HEK293 (cell line): ENCODE data around the gene AGPAT1.
A peak's percentile ranks its signal among the peaks of the same experiment; 100 is the strongest.

Experiments
- CTCF ChIA-PET: fragments of 350-600 bp; formaldehyde crosslinking; extraction: SDS; loops from one replicate; lab custom pipeline; 2021; ENCODE audit warnings: antibody characterized with exemption; lab: Yijun Ruan, JAX
- POLR2A ChIA-PET: fragments of 300-600 bp; formaldehyde crosslinking; extraction: SDS; loops from one replicate; lab custom pipeline; 2020; ENCODE audit warnings: antibody characterized with exemption, inconsistent platforms; lab: Yijun Ruan, JAX
- H3K27ac ChIP-seq: fragments of 200-500 bp; sonication (Bioruptor generic); 2 replicates; pipeline ENCODE4 v1.5.1; 2014; ENCODE audit warnings: low read depth, low read length, control low read depth, inconsistent platforms; ENCODE audit errors: extremely low read depth
- H3K36me3 ChIP-seq, 2 experiments: fragments of 200-500 bp in 1 of 2; sonication (Bioruptor generic) in 1 of 2; 1 replicate in 1 of 2; 2 replicates in 1 of 2; pipeline ENCODE4 v1.5.1; 2014 to 2017; ENCODE audit warnings: inconsistent platforms in 2 of 2, low read length in 2 of 2; ENCODE audit not compliant: control insufficient read depth in 2 of 2, insufficient read depth in 1 of 2
- H3K4me1 ChIP-seq: fragments of 200-500 bp; sonication (Bioruptor generic); 2 replicates; pipeline ENCODE4 v1.5.1; 2014; ENCODE audit warnings: mild to moderate bottlenecking, low read length, inconsistent platforms; ENCODE audit not compliant: control insufficient read depth, insufficient read depth
- H3K4me3 ChIP-seq: 2 replicates; pipeline ENCODE4 v1.5.1; 2011; ENCODE audit warnings: low read depth, mild to moderate bottlenecking, control low read depth, low read length, moderate library complexity
- H3K9me3 ChIP-seq: fragments of 200-500 bp; sonication (Bioruptor generic); 2 replicates; pipeline ENCODE4 v1.5.1; 2014; ENCODE audit warnings: low read depth, low read length, inconsistent platforms; ENCODE audit not compliant: control insufficient read depth, insufficient read depth
- FEZF1 ChIP-seq: fragments of 450-650 bp; formaldehyde crosslinking; IDR thresholded peaks from 2 replicates; pipeline ENCODE4 v1.5.1; 2016; ENCODE audit warnings: missing biosample characterization, missing genetic modification characterization
- GLI2 ChIP-seq: fragments of 450-650 bp; formaldehyde crosslinking; IDR thresholded peaks from 2 replicates; pipeline ENCODE4; 2017; ENCODE audit warnings: missing biosample characterization, missing genetic modification characterization, low read depth, borderline replicate concordance
- GLIS1 ChIP-seq: fragments of 450-650 bp; formaldehyde crosslinking; IDR thresholded peaks from 2 replicates; pipeline ENCODE4 v1.5.1; 2016; ENCODE audit warnings: missing biosample characterization, missing genetic modification characterization
- GLIS2 ChIP-seq: fragments of 450-650 bp; formaldehyde crosslinking; IDR thresholded peaks from 2 replicates; pipeline ENCODE4 v1.5.1; 2016; ENCODE audit warnings: missing biosample characterization, missing genetic modification characterization
- KLF10 ChIP-seq: fragments of 450-650 bp; IDR thresholded peaks from 2 replicates; pipeline ENCODE4 v1.5.1; 2018; ENCODE audit warnings: missing biosample characterization, mild to moderate bottlenecking, missing genetic modification characterization
- KLF7 ChIP-seq: fragments of 450-650 bp; formaldehyde crosslinking; IDR thresholded peaks from 2 replicates; pipeline ENCODE4 v1.5.1; 2016; ENCODE audit warnings: missing biosample characterization, missing genetic modification characterization, borderline replicate concordance
- MYNN ChIP-seq: fragments of 450-650 bp; formaldehyde crosslinking; IDR thresholded peaks from 2 replicates; pipeline ENCODE4 v1.5.1; 2016; ENCODE audit warnings: missing biosample characterization, missing genetic modification characterization, borderline replicate concordance
- REPIN1 ChIP-seq: fragments of 450-650 bp; formaldehyde crosslinking; IDR thresholded peaks from 2 replicates; pipeline ENCODE4 v1.5.1; 2017; ENCODE audit warnings: missing biosample characterization, missing genetic modification characterization, low read depth
- SCRT2 ChIP-seq: fragments of 450-650 bp; formaldehyde crosslinking; IDR thresholded peaks from 2 replicates; pipeline ENCODE4 v1.5.1; 2016; ENCODE audit warnings: missing biosample characterization, missing genetic modification characterization
- ZBTB21 ChIP-seq: fragments of 450-650 bp; formaldehyde crosslinking; IDR thresholded peaks from 2 replicates; pipeline ENCODE4 v1.5.1; 2017; ENCODE audit warnings: missing biosample characterization, missing genetic modification characterization
- ZBTB44 ChIP-seq: fragments of 450-650 bp; IDR thresholded peaks from 2 replicates; pipeline ENCODE4 v1.5.1; 2018; ENCODE audit warnings: missing biosample characterization, mild to moderate bottlenecking, missing genetic modification characterization
- ZNF16 ChIP-seq: fragments of 450-650 bp; formaldehyde crosslinking; IDR thresholded peaks from 2 replicates; pipeline ENCODE4 v1.5.1; 2016; ENCODE audit warnings: low read depth, missing biosample characterization, missing genetic modification characterization
- ZNF175 ChIP-seq: fragments of 450-650 bp; formaldehyde crosslinking; IDR thresholded peaks from 2 replicates; pipeline ENCODE4 v1.5.1; 2016; ENCODE audit warnings: missing biosample characterization, missing genetic modification characterization
- ZNF202 ChIP-seq: fragments of 450-650 bp; formaldehyde crosslinking; IDR thresholded peaks from 2 replicates; pipeline ENCODE4 v1.5.1; 2016; ENCODE audit warnings: missing biosample characterization, missing genetic modification characterization, borderline replicate concordance
- ZNF211 ChIP-seq: fragments of 450-650 bp; formaldehyde crosslinking; IDR thresholded peaks from 2 replicates; pipeline ENCODE4 v1.5.1; 2016; ENCODE audit warnings: low read depth, missing biosample characterization, missing genetic modification characterization
- ZNF23 ChIP-seq: fragments of 450-650 bp; formaldehyde crosslinking; IDR thresholded peaks from 2 replicates; pipeline ENCODE4 v1.5.1; 2016; ENCODE audit warnings: missing biosample characterization, missing genetic modification characterization, borderline replicate concordance
- ZNF239 ChIP-seq: fragments of 450-650 bp; formaldehyde crosslinking; IDR thresholded peaks from 2 replicates; pipeline ENCODE4 v1.5.1; 2016; ENCODE audit warnings: missing biosample characterization, missing genetic modification characterization
- ZNF350 ChIP-seq: fragments of 450-650 bp; formaldehyde crosslinking; IDR thresholded peaks from 2 replicates; pipeline ENCODE4 v1.5.0; 2017; ENCODE audit warnings: missing biosample characterization, mild to moderate bottlenecking, missing genetic modification characterization
- ZNF366 ChIP-seq: fragments of 450-650 bp; formaldehyde crosslinking; conservative IDR thresholded peaks from 2 replicates; pipeline ENCODE4 v1.5.1; 2016; ENCODE audit warnings: missing biosample characterization, missing genetic modification characterization
- ZNF521 ChIP-seq: fragments of 450-650 bp; formaldehyde crosslinking; IDR thresholded peaks from 2 replicates; pipeline ENCODE4 v1.5.1; 2017; ENCODE audit warnings: missing biosample characterization, mild to moderate bottlenecking, missing genetic modification characterization
- ZNF548 ChIP-seq: fragments of 450-650 bp; formaldehyde crosslinking; IDR thresholded peaks from 2 replicates; pipeline ENCODE4 v1.5.1; 2016; ENCODE audit warnings: missing biosample characterization, missing genetic modification characterization
- ZNF561 ChIP-seq: fragments of 450-650 bp; IDR thresholded peaks from 2 replicates; pipeline ENCODE4 v1.5.1; 2018; ENCODE audit warnings: missing biosample characterization, missing genetic modification characterization, borderline replicate concordance
- ZNF596 ChIP-seq: fragments of 450-650 bp; IDR thresholded peaks from 2 replicates; pipeline ENCODE4 v1.5.0; 2018; ENCODE audit warnings: missing biosample characterization, mild to moderate bottlenecking, missing genetic modification characterization, moderate library complexity
- ZNF664 ChIP-seq: fragments of 450-650 bp; formaldehyde crosslinking; IDR thresholded peaks from 2 replicates; pipeline ENCODE4 v1.5.1; 2016; ENCODE audit warnings: missing biosample characterization, missing genetic modification characterization
- ZNF785 ChIP-seq: fragments of 450-650 bp; formaldehyde crosslinking; IDR thresholded peaks from 2 replicates; pipeline ENCODE4 v1.5.1; 2016; ENCODE audit warnings: missing biosample characterization, missing genetic modification characterization
- ZNF843 ChIP-seq: fragments of 450-650 bp; formaldehyde crosslinking; IDR thresholded peaks from 2 replicates; pipeline ENCODE4 v1.5.1; 2016; ENCODE audit warnings: missing biosample characterization, missing genetic modification characterization
- TF ChIP-seq, protein P1 (sequence below): fragments of 450-650 bp; formaldehyde crosslinking; IDR thresholded peaks from 2 replicates; pipeline ENCODE4 v1.5.1; 2016; ENCODE audit warnings: missing biosample characterization, missing genetic modification characterization

The AGPAT1 gene

DNA sequence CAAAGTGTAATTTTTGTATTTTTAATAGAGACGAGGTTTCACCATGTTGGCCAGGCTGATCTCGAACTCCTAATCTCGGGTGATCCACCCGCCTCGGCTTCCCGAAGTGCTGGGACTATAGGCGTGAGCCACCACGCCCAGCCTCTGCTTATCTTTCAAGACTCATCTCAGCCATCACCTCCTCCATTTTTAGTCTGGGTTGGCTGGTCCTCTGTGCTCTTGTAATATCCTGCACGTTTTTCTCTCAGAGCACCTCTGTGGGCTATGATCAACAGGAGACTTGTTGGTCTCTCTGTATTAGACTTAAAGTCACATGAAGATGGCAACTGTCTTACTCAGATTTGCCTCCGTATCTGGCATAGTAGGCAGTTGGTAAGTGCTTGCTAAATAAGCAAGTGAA lies 40.4 kb upstream of the AGPAT1 start:
- TF ChIP-seq REPIN1 (tag by site-specific recombination) (no peak), SCRT2 (tag by site-specific recombination) (peak; percentile 80)
- no peaks in the 10 kb centered on the region for H3K9me3 ChIP-seq
- POLR2A ChIA-PET, result no interaction called here

GRCh38 chr6:32215617-32216016 lies 39.7 kb upstream of the AGPAT1 start:
- Histone ChIP-seq H3K36me3 (no peaks in the 10 kb centered on the region), H3K4me3 (no peak overlapping the region), H3K4me1 (no peaks in the 10 kb centered on the region), H3K27ac (no peak overlapping the region), H3K9me3 (no peaks in the 10 kb centered on the region)
- CTCF ChIA-PET, result interaction anchor here (0.7 to 1.6 kb wide), 2 partner anchors 11 to 97 kb away, joined by 3 to 4 read pairs; no protein-coding TSS in a partner anchor
- POLR2A ChIA-PET, result interaction anchor here (0.6 to 1.2 kb wide), 2 partner anchors 13 to 186 kb away, joined by 3 to 4 read pairs; no protein-coding TSS in a partner anchor
- TF ChIP-seq FEZF1 (tag by site-specific recombination) (no peak), ZNF548 (tag by site-specific recombination) (no peak), ZNF366 (peak; percentile 56), ZNF350 (no peak), MYNN (tag by site-specific recombination) (no peak), ZNF664 (tag by site-specific recombination) (no peak), ZNF175 (tag by site-specific recombination) (no peak)

More for the DNA sequence above, 40.4 kb upstream of the AGPAT1 start:
- CTCF ChIA-PET, result no interaction called here
- Histone ChIP-seq H3K27ac (no peak overlapping the region), H3K36me3 (no peaks in the 10 kb centered on the region), H3K4me1 (no peaks in the 10 kb centered on the region), H3K4me3 (no peak overlapping the region)

- no peaks in the 10 kb centered on the region for H3K9me3 ChIP-seq
- no peak for TF ChIP-seq GLIS1 (tag by site-specific recombination)
- no peak for TF ChIP-seq ZNF596 (tag by site-specific recombination)
- TF ChIP-seq ZBTB21 (tag by site-specific recombination), result no peak
- no peak for TF ChIP-seq GLI2
- TF ChIP-seq ZNF211 (tag by site-specific recombination), result no peak
- TF ChIP-seq ZNF561 (tag by site-specific recombination), result no peak
- no peak for TF ChIP-seq ZNF843
- TF ChIP-seq KLF10 (tag by site-specific recombination), result no peak
- TF ChIP-seq, protein P1, sequence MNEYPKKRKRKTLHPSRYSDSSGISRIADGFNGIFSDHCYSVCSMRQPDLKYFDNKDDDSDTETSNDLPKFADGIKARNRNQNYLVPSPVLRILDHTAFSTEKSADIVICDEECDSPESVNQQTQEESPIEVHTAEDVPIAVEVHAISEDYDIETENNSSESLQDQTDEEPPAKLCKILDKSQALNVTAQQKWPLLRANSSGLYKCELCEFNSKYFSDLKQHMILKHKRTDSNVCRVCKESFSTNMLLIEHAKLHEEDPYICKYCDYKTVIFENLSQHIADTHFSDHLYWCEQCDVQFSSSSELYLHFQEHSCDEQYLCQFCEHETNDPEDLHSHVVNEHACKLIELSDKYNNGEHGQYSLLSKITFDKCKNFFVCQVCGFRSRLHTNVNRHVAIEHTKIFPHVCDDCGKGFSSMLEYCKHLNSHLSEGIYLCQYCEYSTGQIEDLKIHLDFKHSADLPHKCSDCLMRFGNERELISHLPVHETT (tag by site-specific recombination), result no peak
- TF ChIP-seq ZNF521, result no peak
- TF ChIP-seq ZNF23, result no peak
- no peak for TF ChIP-seq ZNF785 (tag by site-specific recombination)
- TF ChIP-seq GLIS2, result no peak
- no peak for TF ChIP-seq ZBTB44 (tag by site-specific recombination)
- TF ChIP-seq ZNF239, result no peak
- no peak for TF ChIP-seq ZNF202 (tag by site-specific recombination)
- no peak for TF ChIP-seq ZNF16 (tag by site-specific recombination)
- TF ChIP-seq KLF7 (tag by site-specific recombination), result no peak
- TF ChIP-seq, all 188 proteins: peak for 0
- CTCF ChIA-PET, result interaction anchor here (0.6 to 1.6 kb wide), 6 partner anchors 16 to 624 kb away, joined by 3 to 5 read pairs (median 4); partner anchors contain the start of genes LY6G5C and TAP2
- no peak overlapping the region for H3K27ac ChIP-seq
- POLR2A ChIA-PET, result interaction anchor here (0.6 kb wide), 1 partner anchor 237 kb away, joined by 4 read pairs; no protein-coding TSS in a partner anchor
- H3K4me1 ChIP-seq, result no peaks in the 10 kb centered on the region
- H3K4me3 ChIP-seq, result no peak overlapping the region
- no peaks in the 10 kb centered on the region for H3K36me3 ChIP-seq
Measured at GRCh38 chr6:32214126-32214525, 38.2 kb upstream of the AGPAT1 start.
